SU-DHL-6 (cell line): ENCODE measurements around the gene GREM1.

ENCODE experiments used
- EZH2phosphoT487 ChIP-seq: fragments of 200-600 bp; sonication (generic), shearing (Covaris generic); conservative IDR thresholded peaks from 2 replicates; pipeline ENCODE4 v1.6.1; 2018; ENCODE audit warnings: mild to moderate bottlenecking, antibody characterized with exemption, low read length, moderate library complexity, mixed read lengths
- TF ChIP-seq, protein P1 (sequence below): fragments of 200-600 bp; sonication (generic); IDR thresholded peaks from one replicate; pipeline ENCODE4 v1.5.1; 2017; ENCODE audit warnings: antibody characterized with exemption, mild to moderate bottlenecking, low read length, moderate library complexity; ENCODE audit not compliant: insufficient read depth, poor library complexity, severe bottlenecking

DNA sequence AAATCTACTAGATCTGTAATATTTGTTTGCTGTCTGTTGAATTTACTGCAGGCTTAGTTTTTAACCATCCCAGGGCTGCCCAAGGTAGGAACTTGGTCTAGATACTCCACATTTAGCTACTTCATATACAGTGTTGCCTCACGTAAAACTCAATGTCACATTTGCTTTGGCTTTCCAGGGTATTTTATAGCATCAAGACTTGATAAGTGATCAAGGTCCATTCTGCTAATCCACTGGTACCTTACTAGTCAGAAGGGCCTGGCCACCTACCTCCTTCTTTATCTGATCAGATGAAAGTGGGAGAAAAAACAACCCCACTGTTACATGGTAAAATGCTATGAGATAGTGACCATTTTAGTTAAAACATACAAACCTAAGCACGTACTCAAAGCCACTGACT is 25.5 kb upstream of the GREM1 start:
- TF ChIP-seq, protein P1, sequence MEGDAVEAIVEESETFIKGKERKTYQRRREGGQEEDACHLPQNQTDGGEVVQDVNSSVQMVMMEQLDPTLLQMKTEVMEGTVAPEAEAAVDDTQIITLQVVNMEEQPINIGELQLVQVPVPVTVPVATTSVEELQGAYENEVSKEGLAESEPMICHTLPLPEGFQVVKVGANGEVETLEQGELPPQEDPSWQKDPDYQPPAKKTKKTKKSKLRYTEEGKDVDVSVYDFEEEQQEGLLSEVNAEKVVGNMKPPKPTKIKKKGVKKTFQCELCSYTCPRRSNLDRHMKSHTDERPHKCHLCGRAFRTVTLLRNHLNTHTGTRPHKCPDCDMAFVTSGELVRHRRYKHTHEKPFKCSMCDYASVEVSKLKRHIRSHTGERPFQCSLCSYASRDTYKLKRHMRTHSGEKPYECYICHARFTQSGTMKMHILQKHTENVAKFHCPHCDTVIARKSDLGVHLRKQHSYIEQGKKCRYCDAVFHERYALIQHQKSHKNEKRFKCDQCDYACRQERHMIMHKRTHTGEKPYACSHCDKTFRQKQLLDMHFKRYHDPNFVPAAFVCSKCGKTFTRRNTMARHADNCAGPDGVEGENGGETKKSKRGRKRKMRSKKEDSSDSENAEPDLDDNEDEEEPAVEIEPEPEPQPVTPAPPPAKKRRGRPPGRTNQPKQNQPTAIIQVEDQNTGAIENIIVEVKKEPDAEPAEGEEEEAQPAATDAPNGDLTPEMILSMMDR = no peak
- TF ChIP-seq EZH2phosphoT487 = no peak
